Activated CD4-positive, CD25-positive, alpha-beta regulatory T cell (primary cell): ENCODE measurements around the gene CNGA4.
"Not testable (repeated sequence)": the region's sequence is repeated elsewhere in the genome, so short reads cannot be mapped to it uniquely, and the experiment has no call there.

ENCODE experiments used
- DNase-seq, 4 experiments: peaks; one replicate each; lab custom pipeline; 2025; lab: John Stamatoyannopoulos, UW

The CNGA4 gene

DNA sequence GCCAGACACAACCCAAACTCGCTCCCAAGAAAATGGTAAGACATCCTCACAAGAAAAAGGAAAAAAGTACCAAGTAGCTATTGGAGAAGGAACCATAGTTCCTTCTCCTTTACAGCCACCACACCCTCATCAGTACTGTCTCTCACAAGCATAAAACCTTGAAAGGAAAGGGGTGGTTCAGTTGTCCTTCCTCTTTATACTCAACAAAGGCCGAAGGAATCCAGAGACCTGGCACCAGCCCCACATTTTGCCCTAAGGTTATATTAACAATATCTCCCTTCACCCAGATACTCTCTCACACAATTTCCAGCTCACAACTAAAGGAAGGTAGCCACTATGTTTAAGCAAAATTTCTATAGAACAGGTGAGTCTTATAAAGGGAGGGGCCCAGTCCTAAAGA, 13.0 kb upstream of the CNGA4 start:
- DNase-seq, result no peak

DNA sequence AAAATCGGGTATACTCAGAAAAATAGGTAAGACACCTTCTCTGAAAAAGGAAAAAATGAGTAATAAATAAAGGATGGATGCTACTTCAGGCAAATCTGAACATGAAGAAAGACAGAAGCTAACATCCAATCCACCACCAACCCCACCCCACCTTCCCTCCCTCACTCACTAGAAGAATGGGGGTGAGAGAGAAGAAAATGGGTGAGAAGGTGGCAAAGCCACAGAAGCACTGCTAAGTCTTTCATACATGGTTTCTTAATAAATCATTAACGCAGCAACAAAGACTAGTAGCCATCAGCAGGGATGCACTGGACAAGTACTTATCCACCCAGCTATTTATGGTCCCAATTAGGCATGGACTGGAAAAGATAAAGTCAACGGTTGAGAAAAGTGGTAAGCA, 10.4 kb upstream of the CNGA4 start:
- no peak for DNase-seq

GRCh38 chr11:6229911-6230310, 9.0 kb upstream of the CNGA4 start:
- DNase-seq, result no peak

GRCh38 chr11:6232899-6233298, 6.0 kb upstream of the CNGA4 start:
- DNase-seq, result no peak

DNA sequence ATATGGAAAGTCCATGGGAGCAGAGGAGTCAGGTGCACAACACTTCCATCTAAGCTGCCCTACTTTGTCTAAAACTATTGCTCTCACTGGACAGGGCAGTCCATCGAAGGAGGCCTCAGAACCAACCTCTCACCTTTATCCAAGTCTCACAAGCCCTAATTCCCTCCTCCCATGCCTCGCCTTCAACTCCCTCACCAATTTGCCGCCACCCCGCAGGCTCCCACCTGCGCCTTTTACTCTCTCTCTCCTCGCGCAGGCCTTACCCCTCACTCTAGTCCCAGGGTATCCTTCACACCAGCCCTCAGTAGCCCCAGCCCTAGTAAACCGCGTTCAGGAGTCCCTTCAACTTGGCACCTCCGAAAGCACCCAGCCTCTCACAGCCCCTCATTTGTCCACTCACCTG, 4.9 kb upstream of the CNGA4 start:
- DNase-seq, result no peak

DNA sequence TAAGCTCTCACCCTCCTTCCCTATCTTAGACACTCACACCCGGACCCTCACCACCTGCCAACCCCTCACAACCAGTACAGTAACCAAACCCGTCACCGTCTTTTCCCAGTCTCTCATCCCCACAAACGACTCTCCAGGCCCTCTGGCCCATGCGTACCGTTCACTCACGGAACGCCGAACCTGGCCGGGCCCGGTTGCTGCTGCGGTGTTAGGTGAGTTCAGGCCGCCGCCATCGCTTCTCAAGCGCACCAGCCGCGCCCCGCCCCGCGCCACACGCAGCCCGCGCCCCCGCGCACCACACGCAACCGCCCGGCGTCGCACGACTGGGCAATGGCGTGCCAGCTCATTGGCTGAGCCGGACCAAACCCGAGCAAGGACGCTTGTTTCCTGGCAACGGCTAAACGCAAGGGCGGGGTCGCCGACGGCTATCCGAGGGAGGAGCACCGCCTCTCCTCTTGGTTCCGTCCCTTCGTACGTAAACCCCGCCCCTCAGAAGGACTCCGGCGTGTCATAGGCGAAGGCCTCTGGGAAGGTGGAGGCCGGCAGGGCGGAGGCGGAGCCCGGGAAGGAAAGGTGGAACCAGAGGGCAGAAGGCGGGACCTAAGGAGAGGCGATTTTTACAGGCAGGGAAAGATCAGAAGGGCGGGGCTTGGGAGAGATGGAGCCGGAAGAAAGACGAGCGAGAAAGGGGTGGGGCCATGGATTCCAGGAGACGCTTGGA, 4.3 kb upstream of the CNGA4 start, which contains the start of gene FHIP1B:
Gene FHIP1B, minus strand, starts transcription at position 250 of the 721 bp plus-strand sequence. CDS start 10,120 bp downstream, outside the sequence.
- DNase-seq, result peak; percentile 96 to 99 (median 98)

DNA sequence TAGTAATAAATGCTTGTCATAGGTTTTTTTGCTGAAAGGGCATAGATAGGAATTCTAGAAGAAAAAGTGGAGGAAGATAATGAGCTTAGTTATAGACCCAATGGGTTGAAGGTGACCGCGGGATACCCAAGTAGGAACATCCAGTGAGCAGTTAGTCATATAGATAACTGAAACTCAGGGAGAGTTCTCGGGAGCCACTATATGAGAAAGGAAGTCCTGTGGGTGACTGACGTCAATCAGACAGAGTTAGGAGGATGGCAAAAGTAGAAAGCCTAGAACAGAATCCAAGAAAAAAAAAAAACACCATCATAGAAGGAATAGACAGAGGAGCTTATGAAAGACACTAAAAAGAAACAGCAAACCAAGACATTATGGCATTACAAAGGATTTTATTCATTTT, 1.6 kb upstream of the CNGA4 start:
- no peak for DNase-seq

DNA sequence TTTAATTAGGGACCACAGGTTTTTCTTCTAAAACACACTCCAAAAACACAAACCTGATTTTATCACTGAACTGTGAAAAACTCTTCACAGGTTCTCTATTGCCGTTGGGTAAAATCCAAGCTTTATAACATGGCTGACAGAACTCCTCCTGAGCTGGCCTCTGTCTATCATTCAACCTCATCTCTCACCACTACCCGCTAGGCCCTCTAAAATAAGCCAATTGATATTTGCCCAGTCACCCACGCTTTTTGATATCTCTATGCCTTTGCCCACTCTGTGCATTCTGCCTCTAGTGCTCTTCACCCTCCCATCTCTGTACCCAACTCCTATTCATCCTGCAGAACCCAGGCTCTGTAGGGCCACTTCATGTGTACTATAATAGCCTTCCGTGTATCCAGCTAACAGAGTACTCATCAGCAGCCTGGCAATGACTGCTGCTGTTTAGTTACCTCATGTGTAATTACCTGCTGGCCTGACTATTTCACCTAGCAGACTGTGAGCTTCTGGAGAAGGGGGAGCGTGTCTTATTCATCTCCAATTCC, 1.1 kb upstream of the CNGA4 start:
- no peak for DNase-seq

DNA sequence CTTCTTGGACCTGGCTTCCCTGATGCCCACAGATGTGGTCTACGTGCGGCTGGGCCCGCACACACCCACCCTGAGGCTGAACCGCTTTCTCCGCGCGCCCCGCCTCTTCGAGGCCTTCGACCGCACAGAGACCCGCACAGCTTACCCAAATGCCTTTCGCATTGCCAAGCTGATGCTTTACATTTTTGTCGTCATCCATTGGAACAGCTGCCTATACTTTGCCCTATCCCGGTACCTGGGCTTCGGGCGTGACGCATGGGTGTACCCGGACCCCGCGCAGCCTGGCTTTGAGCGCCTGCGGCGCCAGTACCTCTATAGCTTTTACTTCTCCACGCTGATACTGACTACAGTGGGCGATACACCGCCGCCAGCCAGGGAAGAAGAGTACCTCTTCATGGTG, 1.2 kb downstream of the CNGA4 start:
- DNase-seq, result no peak

DNA sequence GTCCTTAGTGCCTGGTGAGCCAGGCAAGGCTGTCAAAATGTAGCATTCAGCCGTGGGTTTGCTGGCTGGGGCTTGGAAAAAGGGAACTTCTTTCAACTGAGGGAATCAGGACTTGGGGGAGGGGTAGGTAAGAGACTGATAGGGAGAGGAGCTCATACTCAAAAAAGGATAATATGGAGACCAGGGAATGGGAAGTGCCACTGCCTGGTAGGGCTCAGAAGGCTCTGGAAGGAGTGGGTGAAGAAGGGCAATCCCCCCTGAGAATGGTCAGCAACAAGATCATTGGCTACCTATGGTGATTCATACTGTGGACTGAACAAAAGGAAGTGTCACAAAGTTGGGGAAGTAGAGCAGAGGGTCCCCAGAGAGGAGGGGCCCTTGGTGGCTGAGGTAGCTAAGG, 1.9 kb downstream of the CNGA4 start:
- DNase-seq, result no peak

DNA sequence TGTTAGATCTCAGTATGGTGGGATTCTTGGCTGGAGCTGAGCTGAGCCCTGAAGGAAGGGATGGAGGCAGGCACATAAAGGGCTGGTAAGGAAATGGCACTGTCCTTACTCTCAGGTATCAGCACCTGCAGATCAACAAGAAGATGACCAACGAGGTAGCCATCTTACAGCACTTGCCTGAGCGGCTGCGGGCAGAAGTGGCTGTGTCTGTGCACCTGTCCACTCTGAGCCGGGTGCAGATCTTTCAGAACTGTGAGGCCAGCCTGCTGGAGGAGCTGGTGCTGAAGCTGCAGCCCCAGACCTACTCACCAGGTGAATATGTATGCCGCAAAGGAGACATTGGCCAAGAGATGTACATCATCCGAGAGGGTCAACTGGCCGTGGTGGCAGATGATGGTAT, 2.4 kb downstream of the CNGA4 start:
- no peak for DNase-seq

- DNase-seq, result no peak
These were observed 6.6 kb downstream of the CNGA4 start for GRCh38 chr11:6245536-6245935.

DNA sequence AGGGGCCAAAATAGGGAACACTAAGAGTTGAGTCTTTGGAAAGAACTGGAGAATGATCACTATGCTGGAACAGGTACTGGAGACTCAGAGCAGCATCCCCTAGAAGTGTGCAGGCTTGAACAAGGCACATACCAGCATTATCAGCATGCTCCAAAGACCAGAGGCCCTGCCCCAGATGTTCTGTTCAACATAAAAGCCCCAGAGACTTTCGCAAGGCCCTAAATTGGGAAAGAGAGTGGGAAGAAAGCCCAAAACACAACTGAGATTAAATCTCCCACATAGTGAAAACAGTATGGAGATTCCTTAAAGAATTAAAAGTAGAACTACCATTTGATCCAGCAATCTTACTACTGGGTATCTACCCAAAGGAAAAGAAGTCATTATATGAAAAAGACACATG, 9.4 kb downstream of the CNGA4 start:
- DNase-seq, result no peak

GRCh38 chr11:6248897-6249296, 10.0 kb downstream of the CNGA4 start:
- not testable (repeated sequence) for DNase-seq

DNA sequence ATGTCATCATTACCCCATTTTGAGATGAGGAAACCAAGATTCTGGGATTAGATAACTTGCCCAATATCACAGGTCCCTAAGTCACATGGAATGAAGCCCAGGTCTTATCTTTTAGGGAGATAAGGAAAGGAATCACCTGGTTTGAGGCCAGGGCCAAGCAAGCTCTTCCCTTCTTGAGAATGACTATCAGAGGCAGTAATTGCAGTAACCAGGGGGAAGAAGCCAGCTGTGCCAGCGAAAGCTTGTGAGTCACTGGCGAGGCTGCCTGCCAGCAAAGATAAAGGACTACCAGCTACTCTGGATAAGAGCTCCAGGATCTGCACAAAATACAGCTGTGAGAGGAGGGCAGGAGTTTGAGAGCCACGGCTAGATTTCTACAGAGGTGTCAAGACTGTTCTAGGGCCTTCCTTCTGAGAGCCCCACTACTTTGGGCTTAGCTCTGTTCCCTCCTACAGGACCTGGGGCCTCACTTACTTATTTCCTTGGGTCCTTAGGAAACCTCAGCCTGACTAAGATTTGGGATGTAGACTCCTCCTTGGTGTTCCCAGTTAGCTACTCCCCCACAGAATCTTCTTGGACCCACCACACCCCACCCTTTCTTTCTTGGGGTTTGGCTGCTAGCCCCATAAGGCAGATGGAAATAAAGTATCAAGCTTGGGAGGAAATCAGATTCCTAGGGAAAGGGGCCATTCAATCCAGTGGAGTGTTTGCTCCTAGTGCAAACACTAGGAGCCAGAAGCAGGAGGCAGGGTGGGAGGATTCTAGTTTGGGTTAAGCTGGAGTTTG, 11.1 kb downstream of the CNGA4 start:
- no peak for DNase-seq

DNA sequence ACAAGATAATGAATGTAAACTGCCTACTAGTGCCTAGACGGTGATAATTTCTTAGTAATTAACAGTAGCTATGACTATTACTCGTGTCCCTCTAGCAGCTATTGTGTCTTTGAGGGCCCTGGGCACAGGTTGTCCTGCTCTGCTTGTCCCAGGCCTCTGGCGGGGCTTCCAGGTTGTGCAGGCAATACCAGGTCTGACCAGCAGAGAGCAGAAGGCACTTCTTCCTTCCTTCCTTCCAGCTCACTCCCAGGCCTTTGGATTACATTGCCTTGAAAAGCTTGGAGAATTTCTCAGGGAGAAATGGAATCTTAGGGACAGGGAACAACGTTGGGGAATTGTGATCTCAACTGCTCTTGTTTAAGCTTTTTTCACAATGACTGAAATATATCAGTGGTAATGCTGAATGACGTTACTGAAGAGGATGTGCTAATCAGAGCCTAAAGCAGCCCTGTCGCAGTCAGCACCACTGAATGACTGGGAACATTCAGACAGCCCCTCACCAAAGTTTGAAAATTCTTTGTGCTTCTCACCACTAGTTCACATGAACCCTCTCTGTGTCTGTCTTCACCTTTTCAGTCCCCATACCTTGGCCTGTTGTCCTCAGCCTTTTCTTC, 12.3 kb downstream of the CNGA4 start:
- peak in 2 of 4 experiments; percentile 15 to 39 for DNase-seq

- no peak for DNase-seq
These were observed 13.1 kb downstream of the CNGA4 start for GRCh38 chr11:6251990-6252473.

DNA sequence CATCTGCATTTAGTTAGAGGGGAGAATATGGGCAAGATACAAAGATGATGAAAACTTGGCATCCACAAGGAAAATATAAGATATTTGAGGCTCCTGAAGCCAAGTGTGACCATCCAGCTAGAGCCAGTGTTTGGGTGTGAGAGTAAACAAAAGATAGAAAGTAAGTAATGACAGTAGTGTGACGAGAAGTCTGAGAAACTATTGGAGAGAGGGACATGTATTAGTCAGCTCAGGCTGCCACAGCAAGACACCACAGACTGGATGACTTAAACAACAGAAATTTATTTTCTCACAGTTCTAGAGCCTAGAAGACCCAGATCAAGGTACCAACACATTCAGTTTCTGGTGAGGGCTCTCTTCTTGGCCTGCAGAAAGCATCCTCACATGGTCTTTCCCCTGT, 14.3 kb downstream of the CNGA4 start:
- DNase-seq, result no peak

- DNase-seq, result no peak
These were observed 19.3 kb downstream of the CNGA4 start for GRCh38 chr11:6258141-6258540.

DNA sequence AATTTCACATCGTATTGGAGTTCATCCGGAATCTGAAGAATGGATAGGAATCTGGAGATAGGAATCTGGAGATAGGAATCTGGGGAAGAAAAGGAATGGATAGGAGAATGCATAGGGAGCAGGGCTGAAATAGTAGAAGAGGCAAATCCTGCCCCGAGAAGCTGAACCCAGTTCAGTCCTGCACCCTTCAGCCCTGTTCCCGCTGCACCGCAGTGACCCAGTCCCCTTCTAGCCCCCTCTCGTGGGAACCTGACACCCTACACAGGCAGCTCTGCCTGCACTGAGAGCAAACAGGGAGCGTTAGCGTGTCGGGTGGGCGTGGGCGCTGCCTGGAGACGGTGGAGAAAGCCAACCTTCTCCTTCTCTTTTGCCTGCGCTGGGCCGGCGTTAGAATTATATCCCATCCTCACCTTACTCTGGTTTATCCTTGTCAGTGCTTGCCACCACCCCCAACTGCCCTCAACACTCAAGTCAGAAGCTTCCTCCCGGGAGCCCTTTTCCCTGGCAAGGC, 19.7 kb downstream of the CNGA4 start:
- no peak for DNase-seq

GRCh38 chr11:6260207-6260726, 21.4 kb downstream of the CNGA4 start:
- no peak for DNase-seq

DNA sequence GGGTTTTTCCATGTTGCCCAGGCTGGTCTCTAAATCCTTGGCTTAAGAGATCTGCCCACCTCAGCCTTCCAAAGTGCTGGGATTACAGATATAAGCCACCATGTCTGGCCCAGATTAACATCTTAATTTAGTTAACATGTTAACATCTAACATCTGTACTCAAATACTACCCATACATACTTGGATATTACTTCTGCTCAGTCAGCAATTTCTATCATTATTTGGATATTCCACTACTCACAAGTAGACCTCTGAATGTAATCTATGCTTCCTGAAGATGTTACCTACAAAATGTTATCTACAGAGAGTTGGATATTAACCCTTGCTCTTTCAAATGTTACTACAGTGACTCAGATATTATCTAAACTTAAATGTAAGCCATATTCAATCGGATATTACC, 24.8 kb downstream of the CNGA4 start:
- DNase-seq, result no peak
